ENCODE results near the gene ZBTB16. TPM values are rescaled to one million over a fixed set of nuclear protein-coding genes. Genes with fewer than 3 reads are reported as not detected.

ZBTB16 gene
- total RNA-seq, 1 donor from 2014 or later: 17.7 TPM

DNA sequence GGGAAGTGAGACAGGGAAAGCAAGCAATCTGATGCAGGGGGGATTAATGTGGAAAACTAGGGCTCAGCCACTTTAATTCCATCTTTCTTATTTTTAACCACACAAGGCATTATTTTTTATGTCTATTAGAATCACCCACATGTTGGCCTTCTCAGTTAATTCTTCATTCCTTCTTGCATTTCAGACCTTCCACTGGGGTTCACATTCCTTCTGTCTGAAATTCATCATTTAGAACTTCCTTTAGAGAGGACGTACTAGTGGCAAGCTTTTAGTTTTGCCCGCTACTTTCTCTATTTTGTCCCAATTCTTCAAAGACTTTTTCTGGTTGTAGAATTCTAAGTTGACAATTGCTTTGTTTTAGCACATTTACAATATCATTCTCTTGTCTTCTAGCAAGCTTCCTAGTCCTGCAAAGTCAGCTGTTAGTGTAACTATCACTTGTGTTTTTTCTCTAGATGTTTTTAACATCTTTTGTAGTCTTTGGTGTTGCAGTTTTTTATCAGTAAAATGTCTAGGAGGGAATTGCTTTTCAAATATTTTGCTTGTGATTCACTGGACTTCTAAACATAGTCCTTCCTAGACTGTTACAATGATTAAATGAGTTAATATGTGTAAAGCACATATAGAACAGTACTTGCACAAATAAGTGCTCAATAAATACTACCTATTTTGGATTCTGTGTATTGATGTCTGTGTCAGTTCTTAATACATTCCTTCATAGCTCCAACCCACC, 231.2 kb downstream of the ZBTB16 start:
- H3K27ac Mint-ChIP-seq: no peak overlapping the region
- Histone ChIP-seq H3F3A (ENCODE audit: low read depth) (no peaks in the 10 kb centered on the region), H3K9me3 (ENCODE audit: low read depth) (no peaks in the 10 kb centered on the region), H3K27ac (no peak overlapping the region), H3K9ac (no peak overlapping the region), H2AFZ (replicated peaks) (no peak overlapping the region), H3K27me3 (no peaks in the 10 kb centered on the region), H3K4me1 (peaks cover 10% of the 10 kb centered on the region), H3K79me2 (ENCODE audit: low read depth) (no peaks in the 10 kb centered on the region), H3K4me3 (no peak overlapping the region), H3K4me2 (no peak overlapping the region), H4K20me1 (ENCODE audit: low read depth) (no peaks in the 10 kb centered on the region), H3K36me3 (no peaks in the 10 kb centered on the region)
- H3K4me3 Mint-ChIP-seq: no peak overlapping the region
- H3K27me3 Mint-ChIP-seq (ENCODE audit: insufficient read depth, low read depth): peaks cover 2% of the 10 kb centered on the region
- H3K9me3 Mint-ChIP-seq: peaks cover 5% of the 10 kb centered on the region
- H3K4me1 Mint-ChIP-seq: no peaks in the 10 kb centered on the region
- DNase-seq (ENCODE audit: low spot score): no peak
- no peak for TF ChIP-seq EZH2phosphoT487 (IDR thresholded peaks at IDR 0.05)
- TF ChIP-seq EZH2 (IDR thresholded peaks at IDR 0.05): no peak
- TF ChIP-seq, protein P1, sequence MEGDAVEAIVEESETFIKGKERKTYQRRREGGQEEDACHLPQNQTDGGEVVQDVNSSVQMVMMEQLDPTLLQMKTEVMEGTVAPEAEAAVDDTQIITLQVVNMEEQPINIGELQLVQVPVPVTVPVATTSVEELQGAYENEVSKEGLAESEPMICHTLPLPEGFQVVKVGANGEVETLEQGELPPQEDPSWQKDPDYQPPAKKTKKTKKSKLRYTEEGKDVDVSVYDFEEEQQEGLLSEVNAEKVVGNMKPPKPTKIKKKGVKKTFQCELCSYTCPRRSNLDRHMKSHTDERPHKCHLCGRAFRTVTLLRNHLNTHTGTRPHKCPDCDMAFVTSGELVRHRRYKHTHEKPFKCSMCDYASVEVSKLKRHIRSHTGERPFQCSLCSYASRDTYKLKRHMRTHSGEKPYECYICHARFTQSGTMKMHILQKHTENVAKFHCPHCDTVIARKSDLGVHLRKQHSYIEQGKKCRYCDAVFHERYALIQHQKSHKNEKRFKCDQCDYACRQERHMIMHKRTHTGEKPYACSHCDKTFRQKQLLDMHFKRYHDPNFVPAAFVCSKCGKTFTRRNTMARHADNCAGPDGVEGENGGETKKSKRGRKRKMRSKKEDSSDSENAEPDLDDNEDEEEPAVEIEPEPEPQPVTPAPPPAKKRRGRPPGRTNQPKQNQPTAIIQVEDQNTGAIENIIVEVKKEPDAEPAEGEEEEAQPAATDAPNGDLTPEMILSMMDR (IDR thresholded peaks at IDR 0.05): no peak
- H3K36me3 Mint-ChIP-seq: no peaks in the 10 kb centered on the region

DNA sequence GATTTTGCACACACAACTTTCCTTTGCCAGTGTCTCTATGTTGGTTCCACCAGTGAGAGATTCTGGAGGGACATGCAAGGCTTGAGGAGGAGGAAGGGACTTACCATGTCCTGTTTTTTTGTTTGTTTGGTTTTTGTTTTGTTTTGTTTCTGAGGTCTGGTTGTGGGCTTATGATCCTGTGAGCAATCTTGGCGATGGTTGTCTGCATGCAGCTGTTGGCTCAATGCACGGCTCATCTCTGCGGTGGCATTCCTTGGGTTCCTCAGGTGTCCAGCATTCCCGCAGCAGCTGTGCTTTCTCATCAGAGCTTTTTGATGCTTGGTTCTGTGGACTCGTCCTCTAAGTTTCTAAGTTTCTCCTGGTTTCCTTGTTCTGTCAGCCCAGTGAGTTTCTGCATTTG, 231.9 kb downstream of the ZBTB16 start:
- no peaks in the 10 kb centered on the region for H3K27me3 ChIP-seq
- H3K79me2 ChIP-seq (ENCODE audit: low read depth): no peaks in the 10 kb centered on the region
- no peaks in the 10 kb centered on the region for H3K36me3 ChIP-seq
- DNase-seq (ENCODE audit: low spot score): no peak
- peaks cover 5% of the 10 kb centered on the region for H3K9me3 Mint-ChIP-seq
- H4K20me1 ChIP-seq (ENCODE audit: low read depth): no peaks in the 10 kb centered on the region
- no peaks in the 10 kb centered on the region for H3K4me1 Mint-ChIP-seq
- no peak overlapping the region for H3K9ac ChIP-seq
- no peak overlapping the region for H3K4me3 ChIP-seq
- peaks cover 5% of the 10 kb centered on the region for H3K27me3 Mint-ChIP-seq (ENCODE audit: insufficient read depth, low read depth)
- no peak overlapping the region for H2AFZ ChIP-seq (replicated peaks)
- TF ChIP-seq, protein P1 (IDR thresholded peaks at IDR 0.05): no peak
- no peak for TF ChIP-seq EZH2 (IDR thresholded peaks at IDR 0.05)
- TF ChIP-seq EZH2phosphoT487 (IDR thresholded peaks at IDR 0.05): no peak
- no peak overlapping the region for H3K27ac Mint-ChIP-seq
- H3K27ac ChIP-seq: no peak overlapping the region
- no peaks in the 10 kb centered on the region for H3K9me3 ChIP-seq (ENCODE audit: low read depth)
- no peak overlapping the region for H3K4me3 Mint-ChIP-seq
- H3K4me1 ChIP-seq: peaks cover 10% of the 10 kb centered on the region
- H3K4me2 ChIP-seq: no peak overlapping the region
- H3K36me3 Mint-ChIP-seq: no peaks in the 10 kb centered on the region
- H3F3A ChIP-seq (ENCODE audit: low read depth): no peaks in the 10 kb centered on the region

DNA sequence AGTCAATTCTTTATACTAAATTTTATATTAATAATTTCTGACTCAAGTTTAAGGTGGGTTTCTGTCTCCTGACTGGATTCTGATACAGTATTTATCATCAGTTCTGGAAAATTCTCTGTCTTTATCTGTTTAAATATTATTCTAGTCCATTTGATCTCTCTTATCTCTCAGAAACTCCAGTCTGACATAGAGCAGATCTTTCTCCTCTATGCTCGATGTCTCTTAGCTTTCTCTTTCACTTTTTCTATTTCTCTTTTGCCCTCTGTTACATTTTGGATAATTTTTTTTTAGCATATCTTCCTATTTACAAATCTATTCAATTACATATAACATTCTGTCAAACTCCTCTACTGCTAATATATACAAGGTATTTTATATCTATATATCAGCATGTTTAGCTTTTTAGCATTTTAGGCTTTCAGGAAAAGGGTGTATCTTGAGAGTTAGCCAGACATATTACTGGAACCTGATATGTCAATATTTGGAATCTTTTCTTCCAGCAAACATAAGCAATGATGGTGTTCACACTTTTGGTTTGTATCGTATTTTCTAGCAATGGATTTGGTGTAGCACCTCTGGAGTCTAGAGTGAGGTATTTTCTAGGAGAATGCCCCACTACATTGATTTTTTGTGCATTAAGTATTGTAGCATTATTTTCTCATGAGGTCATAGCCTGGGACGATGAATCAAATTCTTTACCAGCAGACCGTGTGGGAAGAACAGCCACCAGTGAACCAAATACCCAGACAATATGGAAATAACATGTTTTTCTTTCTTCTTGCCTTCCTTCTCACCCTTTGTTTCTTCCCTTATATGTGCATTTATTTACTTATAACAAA, 232.6 kb downstream of the ZBTB16 start:
- Histone ChIP-seq H3K4me3 (no peak overlapping the region), H3K79me2 (ENCODE audit: low read depth) (no peaks in the 10 kb centered on the region), H2AFZ (replicated peaks) (no peak overlapping the region), H3K9ac (no peak overlapping the region), H3K27ac (no peak overlapping the region), H3K9me3 (ENCODE audit: low read depth) (no peaks in the 10 kb centered on the region), H3K4me1 (peaks cover 10% of the 10 kb centered on the region), H3K36me3 (no peaks in the 10 kb centered on the region), H3K27me3 (no peaks in the 10 kb centered on the region), H3F3A (ENCODE audit: low read depth) (no peaks in the 10 kb centered on the region), H3K4me2 (no peak overlapping the region), H4K20me1 (ENCODE audit: low read depth) (no peaks in the 10 kb centered on the region)
- H3K27me3 Mint-ChIP-seq (ENCODE audit: insufficient read depth, low read depth): peaks cover 5% of the 10 kb centered on the region
- peaks cover 5% of the 10 kb centered on the region for H3K9me3 Mint-ChIP-seq
- no peak overlapping the region for H3K4me3 Mint-ChIP-seq
- no peaks in the 10 kb centered on the region for H3K4me1 Mint-ChIP-seq
- H3K36me3 Mint-ChIP-seq: no peaks in the 10 kb centered on the region
- no peak overlapping the region for H3K27ac Mint-ChIP-seq
- TF ChIP-seq EZH2phosphoT487 (IDR thresholded peaks at IDR 0.05): no peak
- TF ChIP-seq, protein P1 (IDR thresholded peaks at IDR 0.05): no peak
- TF ChIP-seq EZH2 (IDR thresholded peaks at IDR 0.05): no peak
- DNase-seq (ENCODE audit: low spot score): no peak

Data from neural progenitor cell (in vitro differentiated cells).